IMR-90 (cell line): ENCODE data around the gene FGGY. TPM values are rescaled to one million over a fixed set of nuclear protein-coding genes. Genes with fewer than 3 reads are reported as not detected.

Experiments used
- ATAC-seq: fragments of 200-7000 bp; cut with Tn5 transposase; 2 replicates; pipeline ENCODE4 v1.9.1; 2020; ENCODE audit warnings: low read depth, mild to moderate bottlenecking, moderate library complexity
- BruUV-seq: library from RNA; stranded (reverse); fragments of 400-500 nt; replicated peaks from 2 replicates; lab custom pipeline; 2021; lab: Mats Ljungman, UMichigan
- CTCF ChIA-PET: fragments of 300-600 bp; formaldehyde crosslinking; extraction: SDS; loops from one replicate; lab custom pipeline; 2021; ENCODE audit warnings: antibody characterized with exemption; lab: Yijun Ruan, JAX
- POLR2A ChIA-PET: fragments of 300-600 bp; sonication (Branson Sonifier 250); formaldehyde crosslinking; loops from one replicate; lab custom pipeline; 2022; ENCODE audit warnings: antibody characterized with exemption; ENCODE audit not compliant: unreplicated experiment; lab: Charles Lee
- DNase-seq: peaks from one replicate; pipeline ENCODE4 v3.0.0; 2013
- H2AFZ ChIP-seq: replicated peaks from 2 replicates; pipeline ENCODE3; 2013; ENCODE audit warnings: low read length, mild to moderate bottlenecking; ENCODE audit not compliant: poor library complexity
- H2AK5ac ChIP-seq: 2 replicates; pipeline ENCODE4 v1.6.1; 2013; ENCODE audit warnings: low read depth, low read length, inconsistent platforms
- H2AK9ac ChIP-seq: replicated peaks from 2 replicates; pipeline ENCODE3; 2013; ENCODE audit warnings: mild to moderate bottlenecking, low read depth, low read length, moderate library complexity; ENCODE audit not compliant: poor library complexity
- H2BK120ac ChIP-seq: 2 replicates; pipeline ENCODE4 v1.6.1; 2013; ENCODE audit warnings: low read depth, low read length, inconsistent platforms
- H2BK15ac ChIP-seq: 3 replicates; pipeline ENCODE4 v1.6.1; 2013; ENCODE audit warnings: low read depth, low read length, inconsistent platforms
- H2BK20ac ChIP-seq: 2 replicates; pipeline ENCODE4 v1.6.1; 2013; ENCODE audit warnings: low read depth, mild to moderate bottlenecking, inconsistent platforms, low read length, moderate library complexity
- H2BK5ac ChIP-seq: 2 replicates; pipeline ENCODE4 v1.6.1; 2013; ENCODE audit warnings: mild to moderate bottlenecking, low read depth, low read length, inconsistent platforms; ENCODE audit not compliant: poor library complexity, severe bottlenecking
- H3K14ac ChIP-seq: replicated peaks from 2 replicates; pipeline ENCODE4 v1.6.1; 2013; ENCODE audit warnings: low read depth, low read length, inconsistent platforms
- H3K18ac ChIP-seq: 2 replicates; pipeline ENCODE4 v1.6.1; 2013; ENCODE audit warnings: low read depth, low read length, control low read depth
- H3K23ac ChIP-seq: 2 replicates; pipeline ENCODE4 v1.6.1; 2013; ENCODE audit warnings: low read depth, low read length, inconsistent platforms
- H3K27ac ChIP-seq: 2 replicates; pipeline ENCODE4 v1.5.1; 2013; ENCODE audit warnings: mild to moderate bottlenecking, control low read depth, low read length; ENCODE audit not compliant: insufficient read depth
- H3K27me3 ChIP-seq: 2 replicates; pipeline ENCODE4 v1.6.1; 2013; ENCODE audit warnings: low read length; ENCODE audit not compliant: control insufficient read depth, insufficient read depth
- H3K36me3 ChIP-seq: 2 replicates; pipeline ENCODE4 v1.6.1; 2013; ENCODE audit warnings: low read length, mixed read lengths; ENCODE audit not compliant: control insufficient read depth, insufficient read depth
- H3K4ac ChIP-seq: 2 replicates; pipeline ENCODE4 v1.6.1; 2013; ENCODE audit warnings: low read depth, low read length, inconsistent platforms
- H3K4me1 ChIP-seq: 2 replicates; pipeline ENCODE4 v1.6.1; 2013; ENCODE audit warnings: low read length, mixed read lengths; ENCODE audit not compliant: control insufficient read depth, insufficient read depth
- H3K4me2 ChIP-seq: 2 replicates; pipeline ENCODE4 v1.6.1; 2013; ENCODE audit warnings: low read depth, mild to moderate bottlenecking, control low read depth, low read length, moderate library complexity
- H3K4me3 ChIP-seq: 2 replicates; pipeline ENCODE4 v1.5.1; 2013; ENCODE audit warnings: low read depth, mild to moderate bottlenecking, control low read depth, low read length, moderate library complexity; ENCODE audit not compliant: insufficient read depth
- H3K56ac ChIP-seq: 2 replicates; pipeline ENCODE4 v1.6.1; 2013; ENCODE audit warnings: low read length, inconsistent platforms; ENCODE audit not compliant: insufficient read depth; ENCODE audit errors: extremely low read depth
- H3K79me1 ChIP-seq, 2 experiments: 2 replicates each; pipeline ENCODE4 v1.6.1; 2013; ENCODE audit warnings: low read length in 2 of 2, inconsistent platforms in 1 of 2, low read depth in 1 of 2
- H3K9ac ChIP-seq: 2 replicates; pipeline ENCODE4 v1.6.1; 2013; ENCODE audit warnings: low read depth, low read length, control low read depth
- H3K9me1 ChIP-seq: 2 replicates; pipeline ENCODE4 v1.6.1; 2013; ENCODE audit warnings: low read length, inconsistent platforms; ENCODE audit not compliant: insufficient read depth
- H3K9me3 ChIP-seq: 2 replicates; pipeline ENCODE4 v1.6.1; 2013; ENCODE audit warnings: low read length; ENCODE audit not compliant: control insufficient read depth, insufficient read depth
- H4K20me1 ChIP-seq: 2 replicates; pipeline ENCODE4 v1.6.1; 2013; ENCODE audit warnings: low read length, inconsistent platforms; ENCODE audit not compliant: insufficient read depth
- H4K5ac ChIP-seq: 2 replicates; pipeline ENCODE4 v1.6.1; 2013; ENCODE audit warnings: mild to moderate bottlenecking, low read depth, low read length, control low read depth
- H4K8ac ChIP-seq, 2 experiments: 2 replicates each; pipeline ENCODE4 v1.6.1; 2013; ENCODE audit warnings: low read depth in 2 of 2, low read length in 2 of 2, control low read depth in 1 of 2, inconsistent platforms in 1 of 2
- H4K91ac ChIP-seq: 2 replicates; pipeline ENCODE4 v1.6.1; 2013; ENCODE audit warnings: low read depth, low read length, inconsistent platforms; ENCODE audit not compliant: insufficient read depth
- BHLHE40 ChIP-seq: fragments of 150-350 bp; IDR thresholded peaks from 2 replicates; pipeline ENCODE4 v1.6.1; 2016; ENCODE audit warnings: mild to moderate bottlenecking, low read depth, low read length
- MAFK ChIP-seq: IDR thresholded peaks from 2 replicates; pipeline ENCODE4 v1.6.1; 2012; ENCODE audit warnings: low read depth, low read length, improper control_type of control experiment
- NFE2L2 ChIP-seq: fragments of 150-350 bp; IDR thresholded peaks from 2 replicates; pipeline ENCODE4 v1.6.1; 2016; ENCODE audit warnings: low read depth, mild to moderate bottlenecking, low read length
- POLR2A ChIP-seq: IDR thresholded peaks from 2 replicates; pipeline ENCODE4 v1.6.1; 2012; ENCODE audit warnings: mild to moderate bottlenecking, low read depth, low read length
- SMC3 ChIP-seq: fragments of 150-350 bp; IDR thresholded peaks from 2 replicates; pipeline ENCODE4 v1.6.1; 2016; ENCODE audit warnings: low read depth, mild to moderate bottlenecking, antibody characterized with exemption, low read length, moderate library complexity
- WGBS, 2 experiments: methylation state at CpG; one replicate each; pipeline versions ENCODE4 v1.1.5 to v1.1.7; 2013; ENCODE audit warnings: missing lambda C conversion rate in 2 of 2; ENCODE audit not compliant: insufficient read length in 1 of 2; ENCODE audit errors: extremely low coverage in 2 of 2; 5-methylcytosine and 5-hydroxymethylcytosine counted together
- dilution Hi-C: fragments of 300-500 bp; cut with HindIII; formaldehyde crosslinking; loops from one replicate; pipeline ENCODE4 v1.14.3; 2018; ENCODE audit warnings: low sequenced_read_pairs; ENCODE audit not compliant: unreplicated experiment
- in situ Hi-C: fragments of 300-500 bp; cut with MboI; formaldehyde crosslinking; loops from 3 replicates; pipeline ENCODE4 v1.14.3; 2019; ENCODE audit warnings: low sequenced_read_pairs, inconsistent platforms, mixed read lengths
- intact Hi-C: fragments of 100-400 bp; cut with micrococcal nuclease; formaldehyde crosslinking; loops from 2 replicates; pipeline ENCODE4 v1.10.0; 2022
- polyA plus RNA-seq, 3 experiments: library from polyadenylated mRNA; depleted of rRNA; stranded (reverse); fragments of >200 nt; gene quantifications; 2 replicates each; pipeline ENCODE4 v1.2.3, GENCODE V29; 2012; ENCODE audit warnings: low replicate concordance in 1 of 3
- total RNA-seq: library from RNA; depleted of rRNA; stranded (reverse); fragments of >200 nt; gene quantifications from 2 replicates; pipeline ENCODE4 v1.2.3, GENCODE V29; 2012
- TF ChIP-seq, protein P1 (sequence below): conservative IDR thresholded peaks from 2 replicates; pipeline ENCODE4 v1.5.1; 2012; ENCODE audit warnings: mild to moderate bottlenecking, low read depth, low read length, improper control_type of control experiment

Gene FGGY
- total and polyA plus RNA-seq, 2 of the 4 experiments (the other 2 are of a cell fraction) = 5.6 to 14.0 TPM

DNA sequence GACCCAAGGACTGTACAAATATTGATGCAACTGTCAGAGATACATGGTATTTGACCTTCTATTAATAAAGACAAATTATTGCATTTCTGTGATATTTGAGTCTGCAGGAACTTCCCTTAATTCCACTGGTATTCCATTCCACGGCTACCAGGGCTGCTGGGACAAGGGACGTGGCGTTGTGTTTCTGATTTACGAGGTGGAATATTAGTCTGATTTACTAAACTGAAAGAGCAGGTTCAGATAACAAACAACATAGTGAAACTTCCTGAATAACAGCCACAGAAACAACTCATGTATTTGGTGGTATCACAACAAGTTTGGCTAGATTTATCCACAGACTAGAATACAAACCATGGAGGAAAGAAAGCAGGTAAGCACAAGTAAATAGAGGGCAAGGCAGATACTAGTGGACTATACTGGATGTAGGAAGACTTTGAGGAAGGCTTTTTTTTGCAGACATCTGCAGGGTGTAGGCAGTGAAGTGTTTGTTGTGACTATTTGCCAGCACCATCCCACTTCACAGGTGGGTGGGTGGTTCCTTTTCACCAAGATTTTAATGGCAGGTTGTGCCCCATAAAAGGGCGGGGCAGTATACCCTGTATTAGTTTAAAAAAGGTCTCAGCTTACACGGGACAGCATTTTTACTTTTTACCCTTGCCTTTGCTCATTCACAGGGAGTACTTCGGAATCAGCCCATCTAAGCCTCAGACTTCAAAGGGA, 100.4 kb downstream of the FGGY start:
- Histone ChIP-seq H2BK5ac (no peak overlapping the region), H2AK5ac (no peak overlapping the region), H4K5ac (no peak overlapping the region), H3K56ac (no peak overlapping the region), H4K20me1 (no peaks in the 10 kb centered on the region), H2BK20ac (no peak overlapping the region), H3K4me1 (peaks cover 6% of the 10 kb centered on the region), H4K8ac (no peak overlapping the region), H3K79me1 (0 out of 4 replicates have a peak, but pooled peaks cover 0 to 4% of the 10 kb centered on the region in 2 experiments), H3K36me3 (no peaks in the 10 kb centered on the region), H3K9me1 (no peaks in the 10 kb centered on the region), H3K27ac (no peak overlapping the region), H2AK9ac (no peak overlapping the region), H2BK15ac (no peak overlapping the region), H3K9ac (no peak overlapping the region), H3K4ac (no peak overlapping the region), H3K27me3 (no peaks in the 10 kb centered on the region), H3K4me3 (no peak overlapping the region), H3K18ac (no peak overlapping the region), H3K23ac (no peak overlapping the region), H2BK120ac (no peak overlapping the region), H3K14ac (no peak overlapping the region), H4K91ac (no peak overlapping the region), H3K4me2 (no peak overlapping the region), H2AFZ (no peak overlapping the region), H3K9me3 (no peaks in the 10 kb centered on the region)
- dilution Hi-C loops (no loop called here), in situ Hi-C loops (no loop called here), intact Hi-C loops (no loop called here)
- ChIA-PET POLR2A (no interaction called here), CTCF (no interaction called here)
- ATAC-seq (no peak), DNase-seq (no peak)
- WGBS, 2 experiments = no CpG with 5 or more reads among the region's 7 CpGs
- TF ChIP-seq NFE2L2 = no peak
- TF ChIP-seq MAFK = no peak
- no peak for TF ChIP-seq POLR2A
- no peak for TF ChIP-seq SMC3
- no peak for TF ChIP-seq BHLHE40
- TF ChIP-seq, protein P1, sequence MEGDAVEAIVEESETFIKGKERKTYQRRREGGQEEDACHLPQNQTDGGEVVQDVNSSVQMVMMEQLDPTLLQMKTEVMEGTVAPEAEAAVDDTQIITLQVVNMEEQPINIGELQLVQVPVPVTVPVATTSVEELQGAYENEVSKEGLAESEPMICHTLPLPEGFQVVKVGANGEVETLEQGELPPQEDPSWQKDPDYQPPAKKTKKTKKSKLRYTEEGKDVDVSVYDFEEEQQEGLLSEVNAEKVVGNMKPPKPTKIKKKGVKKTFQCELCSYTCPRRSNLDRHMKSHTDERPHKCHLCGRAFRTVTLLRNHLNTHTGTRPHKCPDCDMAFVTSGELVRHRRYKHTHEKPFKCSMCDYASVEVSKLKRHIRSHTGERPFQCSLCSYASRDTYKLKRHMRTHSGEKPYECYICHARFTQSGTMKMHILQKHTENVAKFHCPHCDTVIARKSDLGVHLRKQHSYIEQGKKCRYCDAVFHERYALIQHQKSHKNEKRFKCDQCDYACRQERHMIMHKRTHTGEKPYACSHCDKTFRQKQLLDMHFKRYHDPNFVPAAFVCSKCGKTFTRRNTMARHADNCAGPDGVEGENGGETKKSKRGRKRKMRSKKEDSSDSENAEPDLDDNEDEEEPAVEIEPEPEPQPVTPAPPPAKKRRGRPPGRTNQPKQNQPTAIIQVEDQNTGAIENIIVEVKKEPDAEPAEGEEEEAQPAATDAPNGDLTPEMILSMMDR = no peak
- no TSS peak for BruUV-seq
